ENCODE data around the gene TBCK. TPM values are rescaled to one million over a fixed set of nuclear protein-coding genes. Genes with fewer than 3 reads are reported as not detected.

Gene TBCK
- polyA plus RNA-seq, 6 donors from 2014 or later: 11.3 to 34.9 (median 22.2) TPM

- Mint-ChIP-seq H3K36me3 (peaks cover 0 to 5% of the 10 kb centered on the region in 2 donors), H3K9me3 (no peaks in the 10 kb centered on the region), H3K4me3 (no peak overlapping the region), H3K27me3 (no peaks in the 10 kb centered on the region), H3K4me1 (peaks cover 0 to 2% (median 0%) of the 10 kb centered on the region in 3 donors), H3K27ac (peak overlapping the region in 1 of 6 donors; percentile 32)
- no peak for DNase-seq
- no peak for ATAC-seq (ENCODE audit: low read depth in 2 of 2)
Observed at GRCh38 chr4:106263594-106264330, 52.2 kb downstream of the TBCK start.

- H3K36me3 Mint-ChIP-seq: peaks cover 0 to 5% of the 10 kb centered on the region in 2 donors
- H3K4me1 Mint-ChIP-seq: no peaks in the 10 kb centered on the region
- H3K27ac Mint-ChIP-seq: no peak overlapping the region
- H3K27me3 Mint-ChIP-seq: no peaks in the 10 kb centered on the region
- H3K9me3 Mint-ChIP-seq: no peaks in the 10 kb centered on the region
- no peak for DNase-seq
- H3K4me3 Mint-ChIP-seq: no peak overlapping the region
- no peak for ATAC-seq (ENCODE audit: low read depth in 2 of 2)
Observed at GRCh38 chr4:106261980-106262379, 54.0 kb downstream of the TBCK start.

- H3K9me3 Mint-ChIP-seq: no peaks in the 10 kb centered on the region
- DNase-seq (no peak), ATAC-seq (ENCODE audit: low read depth in 2 of 2) (no peak)
- H3K27me3 Mint-ChIP-seq: no peaks in the 10 kb centered on the region
- H3K27ac Mint-ChIP-seq: no peak overlapping the region
- peaks cover 0 to 10% of the 10 kb centered on the region in 2 donors for H3K36me3 Mint-ChIP-seq
- H3K4me3 Mint-ChIP-seq: no peak overlapping the region
- no peaks in the 10 kb centered on the region for H3K4me1 Mint-ChIP-seq
Observed at GRCh38 chr4:106258145-106259045, 57.6 kb downstream of the TBCK start.

- Mint-ChIP-seq H3K27me3 (no peaks in the 10 kb centered on the region), H3K27ac (no peak overlapping the region), H3K9me3 (no peaks in the 10 kb centered on the region), H3K4me3 (no peak overlapping the region), H3K4me1 (no peaks in the 10 kb centered on the region), H3K36me3 (peaks cover 0 to 10% of the 10 kb centered on the region in 2 donors)
- ATAC-seq (ENCODE audit: low read depth in 2 of 2) (no peak), DNase-seq (no peak)
Observed at GRCh38 chr4:106256190-106256589, 59.8 kb downstream of the TBCK start.

DNA sequence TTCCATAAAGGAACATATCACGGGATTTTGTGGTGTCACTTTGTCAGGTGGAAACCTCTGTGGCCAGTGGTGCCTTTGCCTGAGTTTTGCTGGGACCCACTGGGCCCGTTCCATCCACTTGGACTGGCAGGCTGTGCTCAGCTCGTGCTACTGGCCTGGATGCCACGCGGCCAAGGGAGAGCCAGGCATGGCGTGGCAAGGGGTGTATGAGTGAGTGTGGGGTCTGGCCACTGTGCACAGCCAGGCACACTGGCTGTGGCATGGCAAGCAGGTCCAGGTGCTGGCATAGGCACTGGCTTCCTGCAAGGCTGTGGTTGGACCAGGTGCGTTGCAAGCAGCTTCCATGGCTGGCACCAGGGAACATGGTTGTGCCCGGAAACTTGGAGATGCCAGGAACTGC is 60.8 kb downstream of the TBCK start:
- H3K9me3 Mint-ChIP-seq: no peaks in the 10 kb centered on the region
- no peaks in the 10 kb centered on the region for H3K4me1 Mint-ChIP-seq
- peaks cover 0 to 10% of the 10 kb centered on the region in 2 donors for H3K36me3 Mint-ChIP-seq
- H3K4me3 Mint-ChIP-seq: no peak overlapping the region
- no peaks in the 10 kb centered on the region for H3K27me3 Mint-ChIP-seq
- H3K27ac Mint-ChIP-seq: no peak overlapping the region
- DNase-seq: no peak
- no peak for ATAC-seq (ENCODE audit: low read depth in 2 of 2)

- Mint-ChIP-seq H3K4me3 (no peak overlapping the region), H3K4me1 (no peaks in the 10 kb centered on the region), H3K36me3 (peaks cover 0 to 9% of the 10 kb centered on the region in 2 donors), H3K27ac (no peak overlapping the region), H3K9me3 (no peaks in the 10 kb centered on the region), H3K27me3 (no peaks in the 10 kb centered on the region)
- DNase-seq: no peak
- no peak for ATAC-seq (ENCODE audit: low read depth in 2 of 2)
Observed at GRCh38 chr4:106253364-106254129, 62.5 kb downstream of the TBCK start.

DNA sequence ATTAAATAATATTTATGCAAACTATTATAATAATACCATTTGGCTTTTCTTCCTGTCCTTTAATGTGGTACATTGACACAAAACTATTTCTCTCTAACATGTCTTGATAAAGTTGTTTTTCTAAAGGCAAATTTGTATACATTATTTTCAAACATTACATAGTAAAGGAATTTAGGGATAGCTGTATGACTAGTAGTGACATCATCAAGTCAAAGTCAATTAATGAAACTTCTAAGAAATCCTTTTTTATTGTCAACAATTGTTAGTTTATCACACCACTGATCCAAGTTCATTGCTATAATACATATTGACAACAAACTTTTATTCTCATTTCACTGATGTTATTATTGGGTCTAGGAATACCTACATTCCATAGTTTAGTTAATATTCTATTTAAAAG is 68.4 kb downstream of the TBCK start:
- Mint-ChIP-seq H3K4me3 (no peak overlapping the region), H3K27me3 (no peaks in the 10 kb centered on the region), H3K27ac (no peak overlapping the region), H3K36me3 (peaks cover 4 to 5% of the 10 kb centered on the region in 2 donors), H3K9me3 (peaks cover 0 to 3% (median 0%) of the 10 kb centered on the region in 7 donors), H3K4me1 (no peaks in the 10 kb centered on the region)
- DNase-seq: no peak
- ATAC-seq (ENCODE audit: low read depth in 2 of 2): no peak

DNA sequence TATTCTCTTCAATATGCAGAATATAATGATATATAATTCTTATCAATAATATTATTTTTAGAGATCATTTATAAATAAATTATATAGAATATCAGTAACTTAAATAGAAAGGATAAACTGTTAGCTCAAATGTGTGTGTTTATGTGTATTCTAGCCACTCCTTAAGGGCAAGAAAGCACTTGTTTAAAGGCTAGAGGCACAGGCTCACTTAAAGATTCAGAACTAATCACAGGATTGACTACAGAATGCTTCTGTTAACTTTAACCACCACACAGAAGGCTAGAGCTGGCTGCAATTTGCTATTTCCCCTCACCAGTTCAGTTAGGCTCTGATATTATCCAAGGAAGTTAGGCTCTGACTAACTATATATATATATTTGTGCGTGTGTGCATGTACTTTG is 69.6 kb downstream of the TBCK start:
- Mint-ChIP-seq H3K4me1 (no peaks in the 10 kb centered on the region), H3K9me3 (peaks cover 0 to 3% (median 0%) of the 10 kb centered on the region in 7 donors), H3K27me3 (no peaks in the 10 kb centered on the region), H3K27ac (no peak overlapping the region), H3K36me3 (peaks cover 4 to 5% of the 10 kb centered on the region in 2 donors), H3K4me3 (no peak overlapping the region)
- ATAC-seq (ENCODE audit: low read depth in 2 of 2) (no peak), DNase-seq (no peak)

- no peak overlapping the region for H3K4me3 Mint-ChIP-seq
- ATAC-seq (ENCODE audit: low read depth in 2 of 2) (no peak), DNase-seq (no peak)
- H3K4me1 Mint-ChIP-seq: no peaks in the 10 kb centered on the region
- peaks cover 0 to 3% (median 0%) of the 10 kb centered on the region in 7 donors for H3K9me3 Mint-ChIP-seq
- no peak overlapping the region for H3K27ac Mint-ChIP-seq
- peaks cover 4 to 5% of the 10 kb centered on the region in 2 donors for H3K36me3 Mint-ChIP-seq
- no peaks in the 10 kb centered on the region for H3K27me3 Mint-ChIP-seq
Observed at GRCh38 chr4:106245176-106245575, 70.8 kb downstream of the TBCK start.

GRCh38 chr4:106240699-106241098 is 75.3 kb downstream of the TBCK start:
- Mint-ChIP-seq H3K36me3 (peaks cover 0 to 5% of the 10 kb centered on the region in 2 donors), H3K27ac (no peak overlapping the region), H3K9me3 (peaks cover 0 to 3% (median 0%) of the 10 kb centered on the region in 7 donors), H3K27me3 (no peaks in the 10 kb centered on the region), H3K4me1 (no peaks in the 10 kb centered on the region), H3K4me3 (no peak overlapping the region)
- no peak for DNase-seq
- no peak for ATAC-seq (ENCODE audit: low read depth in 2 of 2)

- no peak for DNase-seq
- ATAC-seq (ENCODE audit: low read depth in 2 of 2): peak in 1 of 2 donors; percentile 41
- peaks cover 5 to 8% of the 10 kb centered on the region in 2 donors for H3K36me3 Mint-ChIP-seq
Observed at GRCh38 chr4:106238820-106239420, 77.1 kb downstream of the TBCK start.

DNA sequence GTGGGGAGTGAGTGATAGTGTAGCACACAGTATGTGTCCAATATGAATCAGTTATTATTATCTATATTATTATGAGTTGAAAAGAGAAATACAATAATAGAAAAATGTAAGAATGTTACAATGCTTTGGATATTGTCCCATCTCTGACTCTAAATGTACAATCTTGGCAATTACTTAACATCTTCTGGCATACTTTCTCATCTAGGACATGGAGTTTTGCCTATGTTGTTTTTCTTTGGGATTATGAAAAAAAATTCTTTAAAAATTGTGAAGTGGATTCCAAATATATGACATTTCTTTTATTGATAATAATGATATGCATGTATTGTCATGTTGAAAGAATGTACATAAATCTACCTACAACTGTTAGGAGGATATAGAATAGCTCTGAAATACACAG is 84.1 kb downstream of the TBCK start:
- ATAC-seq (ENCODE audit: low read depth in 2 of 2) (no peak), DNase-seq (no peak)
- Mint-ChIP-seq H3K4me3 (no peak overlapping the region), H3K27ac (no peak overlapping the region), H3K4me1 (no peaks in the 10 kb centered on the region), H3K27me3 (no peaks in the 10 kb centered on the region), H3K36me3 (peaks cover 37 to 43% of the 10 kb centered on the region in 2 donors), H3K9me3 (no peaks in the 10 kb centered on the region)

More at GRCh38 chr4:106238820-106239420, 77.1 kb downstream of the TBCK start:
- no peaks in the 10 kb centered on the region for H3K4me1 Mint-ChIP-seq
- peaks cover 0 to 3% (median 0%) of the 10 kb centered on the region in 7 donors for H3K9me3 Mint-ChIP-seq
- peak overlapping the region in 2 of 6 donors; percentile 4 to 24 for H3K27ac Mint-ChIP-seq
- no peak overlapping the region for H3K4me3 Mint-ChIP-seq
- no peaks in the 10 kb centered on the region for H3K27me3 Mint-ChIP-seq

DNA sequence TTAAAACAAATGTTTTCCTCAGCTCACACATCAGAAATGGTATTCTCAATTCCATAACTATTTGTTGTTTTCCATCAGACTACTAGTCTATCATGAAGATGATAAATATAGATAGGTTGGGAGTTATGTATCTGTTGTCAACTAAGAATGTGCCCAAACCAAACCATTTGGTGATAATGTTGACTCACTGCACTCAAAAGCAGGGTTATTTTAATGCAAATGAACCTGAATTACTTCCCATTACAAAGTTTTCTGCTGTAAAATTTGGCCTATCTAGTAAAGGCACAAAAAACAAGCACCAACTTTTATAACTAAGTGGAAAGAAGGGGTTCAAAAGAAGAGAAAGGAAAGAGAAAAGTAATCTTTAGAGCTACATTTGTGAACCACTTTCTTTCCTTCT is 93.5 kb downstream of the TBCK start:
- ATAC-seq (ENCODE audit: low read depth in 2 of 2): no peak

More for the DNA sequence above, 93.5 kb downstream of the TBCK start:
- Mint-ChIP-seq H3K4me3 (no peak overlapping the region), H3K27ac (no peak overlapping the region), H3K4me1 (no peaks in the 10 kb centered on the region), H3K36me3 (peaks cover 11 to 25% of the 10 kb centered on the region in 2 donors), H3K9me3 (peaks cover 0 to 12% (median 4%) of the 10 kb centered on the region in 7 donors), H3K27me3 (no peaks in the 10 kb centered on the region)
- no peak for DNase-seq

Measured in naive B cell (primary cell).